Thoracic aorta (tissue), 2 donors: ENCODE results near the gene TRNP1. TPM values are rescaled to one million over a fixed set of nuclear protein-coding genes. Genes with fewer than 3 reads are reported as not detected.

ENCODE experiments used
- ATAC-seq: fragments of 150-250 bp; one replicate; pipeline ENCODE4 v1.8.0; 2017; ENCODE audit warnings: low read depth; ENCODE audit not compliant: insufficient number of reproducible peaks, low FRiP score
- DNase-seq: peaks from one replicate; pipeline ENCODE4 v3.0.0-alpha.2; 2020; ENCODE audit warnings: low spot score
- H3K27ac ChIP-seq, 2 donors: fragments of 200-600 bp; sonication (generic); 1 replicate in 1 of 2; 2 replicates in 1 of 2; pipeline ENCODE4 v1.5.1; 2016; ENCODE audit warnings: mild to moderate bottlenecking in 2 of 2, moderate library complexity in 2 of 2
- H3K27me3 ChIP-seq: fragments of 200-600 bp; sonication (generic); replicated peaks from 2 replicates; pipeline ENCODE4 v1.6.0; 2016; ENCODE audit warnings: mild to moderate bottlenecking; ENCODE audit not compliant: insufficient read depth
- H3K36me3 ChIP-seq: fragments of 200-600 bp; sonication (generic); one replicate; pipeline ENCODE4 v1.5.1; 2016
- H3K4me1 ChIP-seq, 2 donors: fragments of 200-600 bp; sonication (generic); 1 replicate in 1 of 2; 2 replicates in 1 of 2; pipeline versions ENCODE4 v1.5.1 to v1.6.0; 2016; ENCODE audit warnings: low read depth in 2 of 2, mild to moderate bottlenecking in 1 of 2; ENCODE audit not compliant: control insufficient read depth in 1 of 2
- H3K4me3 ChIP-seq: fragments of 200-600 bp; sonication (generic); 2 replicates; pipeline ENCODE4 v1.5.1; 2016; ENCODE audit warnings: mild to moderate bottlenecking
- H3K9me3 ChIP-seq: fragments of 200-600 bp; sonication (generic); 2 replicates; pipeline ENCODE4 v1.5.1; 2016
- total RNA-seq, 2 donors: library from RNA; depleted of rRNA; stranded (reverse); fragments of >200 nt; gene quantifications; one replicate each; pipeline versions ENCODE4 v1.1.0 to v1.2.3, GENCODE V29; 2016
- TF ChIP-seq, protein P1 (sequence below): fragments of 200-600 bp; sonication (generic); IDR thresholded peaks from one replicate; pipeline ENCODE4 v1.5.1; 2019; ENCODE audit warnings: antibody characterized with exemption

TRNP1 gene
- total RNA-seq, 2 donors from 2014 or later = 26.4 to 34.9 TPM

DNA sequence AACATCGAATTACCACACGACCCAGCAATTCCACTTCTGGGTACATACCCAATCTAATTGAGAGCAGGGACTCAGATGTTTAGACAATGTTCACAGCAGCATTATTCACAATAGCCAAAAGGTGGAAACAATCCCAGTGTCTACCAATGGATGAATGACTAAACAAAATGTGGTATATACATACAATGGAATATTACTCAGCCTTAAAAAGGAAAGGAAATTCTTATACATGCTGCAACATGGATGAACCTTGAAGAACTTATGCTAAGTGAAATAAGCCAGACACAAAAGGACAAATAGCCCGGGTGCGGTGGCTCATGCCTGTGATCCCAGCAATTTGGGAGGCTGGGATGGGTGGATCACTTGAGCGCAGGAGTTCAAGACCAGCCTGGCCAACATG lies 40.1 kb upstream of the TRNP1 start:
- Histone ChIP-seq H3K4me1 (no peaks in the 10 kb centered on the region), H3K36me3 (no peaks in the 10 kb centered on the region), H3K27ac (no peak overlapping the region), H3K9me3 (peaks cover 4% of the 10 kb centered on the region), H3K4me3 (no peak overlapping the region), H3K27me3 (peaks cover 2% of the 10 kb centered on the region)
- no peak for DNase-seq
- no peak for ATAC-seq
- TF ChIP-seq, protein P1, sequence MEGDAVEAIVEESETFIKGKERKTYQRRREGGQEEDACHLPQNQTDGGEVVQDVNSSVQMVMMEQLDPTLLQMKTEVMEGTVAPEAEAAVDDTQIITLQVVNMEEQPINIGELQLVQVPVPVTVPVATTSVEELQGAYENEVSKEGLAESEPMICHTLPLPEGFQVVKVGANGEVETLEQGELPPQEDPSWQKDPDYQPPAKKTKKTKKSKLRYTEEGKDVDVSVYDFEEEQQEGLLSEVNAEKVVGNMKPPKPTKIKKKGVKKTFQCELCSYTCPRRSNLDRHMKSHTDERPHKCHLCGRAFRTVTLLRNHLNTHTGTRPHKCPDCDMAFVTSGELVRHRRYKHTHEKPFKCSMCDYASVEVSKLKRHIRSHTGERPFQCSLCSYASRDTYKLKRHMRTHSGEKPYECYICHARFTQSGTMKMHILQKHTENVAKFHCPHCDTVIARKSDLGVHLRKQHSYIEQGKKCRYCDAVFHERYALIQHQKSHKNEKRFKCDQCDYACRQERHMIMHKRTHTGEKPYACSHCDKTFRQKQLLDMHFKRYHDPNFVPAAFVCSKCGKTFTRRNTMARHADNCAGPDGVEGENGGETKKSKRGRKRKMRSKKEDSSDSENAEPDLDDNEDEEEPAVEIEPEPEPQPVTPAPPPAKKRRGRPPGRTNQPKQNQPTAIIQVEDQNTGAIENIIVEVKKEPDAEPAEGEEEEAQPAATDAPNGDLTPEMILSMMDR = no peak

DNA sequence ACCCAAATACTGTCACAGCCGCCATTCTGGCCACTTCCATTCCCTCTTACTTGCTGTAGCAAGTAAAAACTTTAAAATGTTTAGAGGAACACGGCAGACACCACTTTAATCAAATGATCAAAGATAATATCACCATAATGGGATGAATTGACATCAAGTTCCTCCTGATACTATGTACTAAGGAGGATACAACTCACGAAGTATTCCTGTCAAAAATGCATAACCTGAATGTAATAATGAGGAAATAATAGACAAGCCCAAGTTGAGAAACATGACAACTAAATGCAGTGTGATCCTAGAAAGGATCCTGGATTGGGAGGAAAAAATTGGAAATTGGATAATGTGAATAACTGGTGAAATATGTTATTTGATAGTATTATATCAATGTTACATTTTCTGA lies 37.2 kb upstream of the TRNP1 start:
- ATAC-seq = no peak
- TF ChIP-seq, protein P1 = no peak

DNA sequence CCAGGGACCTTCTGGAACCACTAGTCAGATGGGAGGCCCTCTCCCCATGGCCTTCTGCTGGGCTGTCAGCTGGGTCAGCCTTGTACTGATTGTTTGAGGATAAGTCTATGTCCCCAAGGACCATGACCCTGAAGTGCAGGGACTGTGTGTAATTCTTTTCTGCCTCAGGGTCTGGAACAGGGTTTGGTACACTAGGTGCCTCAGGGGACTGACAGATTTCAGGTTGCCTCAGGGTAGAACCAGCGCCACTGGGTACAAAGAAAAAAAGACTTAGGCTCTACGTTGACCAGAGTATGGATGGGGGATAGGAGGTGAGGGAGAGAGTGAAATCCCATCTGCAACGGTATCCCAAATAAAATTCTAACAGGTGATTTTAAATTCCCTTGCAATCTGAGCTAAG lies 36.2 kb upstream of the TRNP1 start:
- ATAC-seq (no peak), DNase-seq (no peak)

More for the DNA sequence above, 37.2 kb upstream of the TRNP1 start:
- H3K4me1 ChIP-seq = peaks cover 7 to 9% of the 10 kb centered on the region in 2 donors
- DNase-seq = no peak
- no peak overlapping the region for H3K4me3 ChIP-seq
- H3K9me3 ChIP-seq = peaks cover 4% of the 10 kb centered on the region
- no peaks in the 10 kb centered on the region for H3K36me3 ChIP-seq
- peaks cover 25% of the 10 kb centered on the region for H3K27me3 ChIP-seq
- H3K27ac ChIP-seq = no peak overlapping the region

DNA sequence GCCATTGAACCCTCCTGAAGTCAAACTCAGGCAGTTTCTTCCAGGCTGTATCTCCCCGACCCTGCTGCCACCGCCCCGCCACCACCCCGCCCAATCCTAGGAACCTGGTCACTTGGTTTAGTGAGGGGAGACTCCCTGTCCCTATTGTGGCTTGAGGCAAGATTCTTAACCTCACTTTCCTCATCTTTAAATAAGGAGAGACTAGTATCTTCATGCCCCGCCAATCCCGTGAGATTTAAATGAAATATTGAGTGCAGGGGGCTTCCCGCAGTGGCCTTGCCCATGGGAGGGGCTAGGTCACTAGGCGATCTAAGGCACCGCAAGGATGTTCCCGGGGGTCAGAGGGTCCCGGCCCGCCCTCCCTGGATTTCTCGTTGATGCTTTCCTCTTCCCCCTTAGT lies 34.2 kb upstream of the TRNP1 start:
- TF ChIP-seq, protein P1 = no peak
- Histone ChIP-seq H3K36me3 (no peaks in the 10 kb centered on the region), H3K27ac (no peak overlapping the region), H3K4me3 (no peak overlapping the region), H3K4me1 (peaks cover 7 to 9% of the 10 kb centered on the region in 2 donors), H3K9me3 (peaks cover 4% of the 10 kb centered on the region), H3K27me3 (peaks cover 25% of the 10 kb centered on the region)
- ATAC-seq = no peak
- no peak for DNase-seq

More for the DNA sequence above, 36.2 kb upstream of the TRNP1 start:
- H3K4me1 ChIP-seq = peaks cover 7 to 9% of the 10 kb centered on the region in 2 donors
- no peaks in the 10 kb centered on the region for H3K36me3 ChIP-seq
- H3K9me3 ChIP-seq = peaks cover 4% of the 10 kb centered on the region
- TF ChIP-seq, protein P1 = no peak
- H3K27ac ChIP-seq = no peak overlapping the region
- H3K4me3 ChIP-seq = no peak overlapping the region
- H3K27me3 ChIP-seq = peaks cover 25% of the 10 kb centered on the region

DNA sequence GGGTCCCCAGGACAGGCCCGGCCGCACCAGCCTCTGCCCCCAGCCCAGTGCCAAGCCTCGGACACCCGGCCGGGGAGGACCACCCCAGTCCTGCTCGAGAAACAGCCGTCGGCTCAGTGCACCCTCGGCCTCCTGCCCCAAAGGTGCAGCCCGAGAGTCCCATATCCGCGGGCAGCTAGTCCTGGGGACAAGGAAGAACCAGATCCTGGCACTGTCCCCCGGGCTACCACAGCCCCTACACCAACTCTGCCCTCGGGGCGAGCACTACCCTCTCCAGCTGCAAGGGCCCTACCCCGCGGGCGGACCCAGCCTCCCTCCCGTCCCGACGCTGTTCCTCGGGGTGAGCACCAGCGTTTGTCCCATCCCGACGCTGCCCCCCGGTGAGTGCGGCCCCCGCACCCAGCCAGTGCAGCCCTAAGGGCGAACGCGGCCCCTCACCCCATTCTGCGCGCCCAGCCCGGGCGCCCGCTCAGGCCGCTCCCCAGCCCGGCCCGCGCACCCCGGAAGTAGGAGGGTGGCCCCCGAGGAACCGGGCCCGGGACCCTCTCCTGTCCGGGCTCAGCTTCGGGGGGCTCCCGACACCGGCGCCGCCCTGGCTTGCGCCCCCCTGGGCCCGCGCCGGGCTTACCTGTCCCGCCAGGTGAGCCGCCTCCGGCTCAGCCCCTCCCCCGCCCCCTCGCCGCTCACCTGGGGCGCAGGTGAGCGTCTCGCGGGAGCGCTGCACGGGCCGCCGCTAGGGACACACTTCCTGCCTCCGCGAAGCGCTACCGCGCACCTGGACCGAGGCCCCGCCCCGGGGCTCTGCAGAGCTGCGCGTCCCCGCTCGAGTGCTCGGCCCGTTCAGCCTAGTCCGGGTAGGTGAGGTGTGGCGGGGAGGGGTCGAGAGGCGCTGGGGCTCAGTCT lies 33.5 kb upstream of the TRNP1 start, which contains the start of gene KDF1:
KDF1 (minus strand) TSS at position 747 of the 903 bp plus-strand sequence. CDS start 8,088 bp downstream, outside the sequence.
- no peak for DNase-seq
- Histone ChIP-seq H3K9me3 (peaks cover 4% of the 10 kb centered on the region), H3K36me3 (no peaks in the 10 kb centered on the region), H3K4me1 (peaks cover 7 to 9% of the 10 kb centered on the region in 2 donors), H3K27me3 (peaks cover 25% of the 10 kb centered on the region), H3K4me3 (peak within 1 kb of the TSS; percentile 62), H3K27ac (no peak within 1 kb of the TSS)
- TF ChIP-seq, protein P1 = no peak
- no peak for ATAC-seq
